GM12873 (cell line): ENCODE measurements around the gene RHOC.

Source experiments
- TF ChIP-seq, protein P1 (sequence below): IDR thresholded peaks from 2 replicates; pipeline ENCODE4 v1.5.1; 2012; ENCODE audit warnings: low read depth, mild to moderate bottlenecking, moderate library complexity, low read length, control low read depth; ENCODE audit not compliant: insufficient read depth; ENCODE audit errors: missing control alignments

The RHOC gene

DNA sequence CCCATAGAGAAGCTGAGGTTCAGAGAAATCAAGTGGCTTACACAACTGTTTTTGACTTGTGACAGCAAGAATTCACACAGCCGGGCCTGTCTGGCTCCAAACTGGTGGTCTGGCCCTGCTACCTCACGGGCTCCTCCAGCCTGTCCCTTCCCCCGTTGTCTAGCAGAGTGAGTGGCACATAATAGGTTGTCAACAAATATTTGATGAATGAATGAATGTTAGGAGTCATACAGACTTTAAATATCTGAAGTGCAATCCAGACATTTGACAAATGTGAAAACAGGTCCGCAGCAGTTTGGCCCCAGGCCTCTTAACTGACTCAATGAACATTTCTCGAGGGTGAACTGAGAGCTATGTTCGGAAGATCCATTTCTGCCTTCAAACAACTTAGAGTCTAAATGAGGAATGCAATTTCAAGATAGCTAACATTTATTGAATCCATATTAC, 1.1 kb upstream of the RHOC start:
- TF ChIP-seq, protein P1, sequence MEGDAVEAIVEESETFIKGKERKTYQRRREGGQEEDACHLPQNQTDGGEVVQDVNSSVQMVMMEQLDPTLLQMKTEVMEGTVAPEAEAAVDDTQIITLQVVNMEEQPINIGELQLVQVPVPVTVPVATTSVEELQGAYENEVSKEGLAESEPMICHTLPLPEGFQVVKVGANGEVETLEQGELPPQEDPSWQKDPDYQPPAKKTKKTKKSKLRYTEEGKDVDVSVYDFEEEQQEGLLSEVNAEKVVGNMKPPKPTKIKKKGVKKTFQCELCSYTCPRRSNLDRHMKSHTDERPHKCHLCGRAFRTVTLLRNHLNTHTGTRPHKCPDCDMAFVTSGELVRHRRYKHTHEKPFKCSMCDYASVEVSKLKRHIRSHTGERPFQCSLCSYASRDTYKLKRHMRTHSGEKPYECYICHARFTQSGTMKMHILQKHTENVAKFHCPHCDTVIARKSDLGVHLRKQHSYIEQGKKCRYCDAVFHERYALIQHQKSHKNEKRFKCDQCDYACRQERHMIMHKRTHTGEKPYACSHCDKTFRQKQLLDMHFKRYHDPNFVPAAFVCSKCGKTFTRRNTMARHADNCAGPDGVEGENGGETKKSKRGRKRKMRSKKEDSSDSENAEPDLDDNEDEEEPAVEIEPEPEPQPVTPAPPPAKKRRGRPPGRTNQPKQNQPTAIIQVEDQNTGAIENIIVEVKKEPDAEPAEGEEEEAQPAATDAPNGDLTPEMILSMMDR = no peak

DNA sequence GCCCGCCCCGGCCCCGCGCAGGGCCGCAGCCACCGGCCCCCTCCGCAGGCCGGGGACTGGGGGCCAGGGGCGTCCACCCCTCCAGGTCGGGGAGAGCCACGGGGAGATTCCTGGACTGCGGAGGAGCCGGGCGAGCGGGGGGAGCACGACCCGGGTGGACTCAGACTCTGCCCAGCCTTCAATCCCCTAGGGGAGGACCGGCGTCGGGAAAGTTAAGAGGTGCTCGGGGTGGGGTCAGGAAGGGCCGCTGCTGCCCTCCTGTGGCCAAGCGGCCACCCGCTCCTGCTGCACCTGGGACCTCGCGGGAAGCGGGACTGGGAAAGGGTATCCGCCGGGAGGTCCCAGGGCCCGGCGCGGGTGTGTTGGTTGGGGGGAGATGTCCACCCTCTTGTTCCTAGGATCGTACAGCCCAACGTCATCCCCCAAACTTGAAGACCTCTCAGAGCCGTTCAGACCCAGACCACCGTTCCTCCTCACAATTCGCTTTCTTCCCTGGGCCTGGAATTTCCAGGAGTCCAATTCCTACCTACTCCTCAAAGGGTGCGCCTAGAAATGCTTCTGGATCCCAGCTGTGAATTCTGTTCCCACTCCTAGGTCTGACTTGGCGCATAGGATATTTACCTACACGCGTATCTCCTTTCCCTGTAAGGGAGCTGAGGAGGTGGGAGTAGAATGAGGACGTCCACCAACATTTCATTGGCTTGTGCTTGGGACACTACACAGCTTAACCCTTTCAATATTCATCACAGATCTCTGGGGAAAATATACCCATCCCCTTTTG, 484 bp upstream of the RHOC start:
- TF ChIP-seq, protein P1 = peak; percentile 90

DNA sequence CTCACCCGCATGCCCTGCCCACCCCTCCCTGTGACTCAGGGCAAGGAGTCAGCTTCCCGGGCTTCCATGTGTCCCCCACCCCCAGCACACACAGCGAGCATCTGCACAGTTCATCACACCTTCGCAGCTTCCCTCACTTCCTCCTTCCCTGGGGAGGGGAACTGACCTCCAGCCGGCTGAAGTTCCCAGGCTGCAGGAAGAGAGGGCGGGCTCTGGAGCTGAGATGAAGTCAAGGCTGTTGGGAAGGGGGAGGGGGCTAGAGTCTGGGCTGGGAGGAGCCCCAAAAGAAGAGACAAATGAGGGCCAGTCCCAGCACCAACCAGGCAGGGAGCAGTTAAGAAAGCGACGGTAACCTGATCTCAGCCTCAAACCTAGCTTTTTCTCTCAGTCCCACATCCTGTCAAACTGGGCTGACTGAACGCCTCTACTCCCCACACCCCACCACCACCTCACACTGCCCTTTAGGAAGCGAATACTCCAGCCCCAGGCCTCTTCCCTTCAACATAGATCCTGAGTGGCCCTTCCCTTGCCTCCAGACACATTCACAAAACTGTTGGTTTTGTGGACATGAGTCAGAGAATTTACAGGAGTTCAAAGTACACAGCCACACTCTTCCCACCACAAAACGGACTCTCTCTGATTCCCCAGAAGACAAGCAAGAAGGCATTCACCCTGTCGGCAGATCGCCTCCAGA, 1.8 kb downstream of the RHOC start:
- TF ChIP-seq, protein P1 = no peak

DNA sequence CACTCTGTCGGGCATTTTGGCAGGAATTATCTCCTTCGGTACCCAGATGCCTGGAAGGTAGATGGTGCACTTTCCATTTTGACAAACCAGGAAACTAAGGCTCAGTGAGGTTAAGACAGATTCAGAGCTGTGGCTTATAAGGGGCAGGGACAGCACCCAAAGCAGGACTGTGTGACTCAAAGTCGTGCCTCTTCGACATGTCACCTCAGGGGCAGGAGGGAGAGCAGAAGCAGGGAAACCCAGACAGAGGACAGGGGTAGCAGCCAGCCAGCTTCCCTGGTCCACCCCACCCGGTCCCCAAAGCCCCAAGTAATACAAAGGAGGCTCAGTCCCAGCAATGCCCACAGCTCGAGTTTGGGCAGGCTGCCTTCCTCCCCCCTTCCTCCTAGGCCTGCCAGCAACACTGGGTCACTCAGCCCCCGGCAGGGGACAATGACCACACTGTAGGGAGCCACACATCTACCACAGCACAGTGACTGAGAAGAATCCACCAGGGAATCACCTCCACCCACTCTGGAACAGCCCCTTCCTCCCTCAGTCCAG, 2.5 kb downstream of the RHOC start:
- TF ChIP-seq, protein P1 = no peak

DNA sequence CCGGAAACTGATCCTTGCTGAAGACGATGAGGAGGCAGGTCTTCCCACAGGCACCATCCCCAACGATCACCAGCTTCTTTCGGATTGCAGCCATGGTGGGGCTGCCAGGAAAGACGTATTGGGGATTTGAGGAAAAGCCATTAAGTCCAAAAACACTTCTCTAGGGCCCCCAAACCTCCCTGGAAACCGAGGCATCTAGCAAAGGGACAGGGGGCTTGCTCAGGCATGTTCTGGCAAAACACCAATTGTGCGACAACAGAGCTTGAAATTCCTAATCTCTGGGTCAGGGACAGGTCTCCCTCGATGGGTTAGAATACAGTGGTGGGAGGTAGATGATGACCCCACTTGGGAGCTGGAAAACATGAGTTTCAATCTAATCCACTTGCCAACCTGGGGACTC, 3.2 kb downstream of the RHOC start:
- TF ChIP-seq, protein P1 = no peak

DNA sequence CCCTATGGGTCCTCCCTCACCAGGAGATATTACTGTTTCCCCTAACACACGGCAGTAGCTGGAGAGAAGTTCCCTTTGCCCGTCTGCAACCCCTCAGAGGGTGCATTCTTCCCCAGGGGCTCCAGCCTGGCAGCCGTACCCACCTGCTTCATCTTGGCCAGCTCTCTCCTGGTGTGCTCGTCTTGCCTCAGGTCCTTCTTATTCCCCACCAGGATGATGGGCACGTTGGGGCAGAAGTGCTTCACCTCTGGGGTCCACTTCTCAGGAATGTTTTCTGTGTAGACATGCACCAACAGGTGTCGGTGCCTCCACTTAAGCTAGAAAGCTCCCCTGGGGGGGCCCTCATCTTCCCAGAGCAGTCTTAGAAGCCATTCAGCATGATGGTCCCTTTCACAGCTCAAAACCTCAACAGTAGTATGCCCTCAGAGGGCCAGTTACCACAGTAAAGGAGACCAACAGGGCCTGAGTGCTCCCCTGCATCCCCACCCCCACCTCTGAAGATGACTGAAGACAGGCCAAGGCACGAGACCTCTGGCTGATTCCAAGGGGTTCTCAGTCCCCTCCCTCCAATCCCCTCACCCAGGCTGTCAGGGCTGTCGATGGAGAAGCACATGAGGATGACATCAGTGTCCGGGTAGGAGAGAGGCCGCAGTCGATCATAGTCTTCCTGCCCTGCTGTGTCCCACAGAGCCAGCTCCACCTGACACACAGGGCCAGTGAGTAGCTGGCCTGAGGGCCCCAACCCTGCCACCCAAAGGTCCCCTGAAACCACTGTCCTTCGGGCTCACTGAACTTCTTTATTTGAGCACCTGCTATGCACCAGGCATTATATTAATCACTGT, 4.3 kb downstream of the RHOC start:
- TF ChIP-seq, protein P1 = no peak
